Gastrocnemius medialis (tissue), 4 donors: Measurements from ENCODE around the gene CYP2F1. TPM values are rescaled to one million over a fixed set of nuclear protein-coding genes. Genes with fewer than 3 reads are reported as not detected.
A peak's percentile ranks its signal among the peaks of the same experiment; 100 is the strongest.
"Not testable (repeated sequence)": the region's sequence is repeated elsewhere in the genome, so short reads cannot be mapped to it uniquely, and the experiment has no call there.

Experiments
- ATAC-seq, 2 donors: fragments of 150-250 bp; one replicate each; pipeline ENCODE4 v1.9.1; 2016
- DNase-seq, 2 donors: peaks; one replicate each; pipeline ENCODE4 v3.0.0-alpha.2; 2019
- H3K27ac ChIP-seq, 4 donors: fragments of 200-600 bp; sonication (generic); 1 replicate in 1 of 4; 2 replicates in 3 of 4; pipeline ENCODE4 v1.5.1; 2016 to 2018; ENCODE audit warnings: mild to moderate bottlenecking in 2 of 4, moderate library complexity in 1 of 4
- H3K27me3 ChIP-seq, 3 donors: fragments of 200-600 bp; sonication (generic) in 2 of 3; 1 replicate in 1 of 3; 2 replicates in 2 of 3; pipeline versions ENCODE4 v1.5.1 to v1.6.0; 2016 to 2019; ENCODE audit warnings: mild to moderate bottlenecking in 1 of 3, moderate library complexity in 1 of 3
- H3K36me3 ChIP-seq, 2 donors: fragments of 200-600 bp; sonication (generic) in 1 of 2; one replicate each; pipeline ENCODE4 v1.5.1; 2017 to 2018
- H3K4me1 ChIP-seq, 2 donors: fragments of 200-600 bp; sonication (generic) in 1 of 2; one replicate each; pipeline ENCODE4 v1.5.1; 2016 to 2017; ENCODE audit warnings: mild to moderate bottlenecking in 2 of 2
- H3K4me3 ChIP-seq, 4 donors: fragments of 200-600 bp; sonication (generic) in 3 of 4; 1 replicate in 1 of 4; 2 replicates in 3 of 4; pipeline ENCODE4 v1.5.1; 2016 to 2019; ENCODE audit warnings: mild to moderate bottlenecking in 2 of 4
- H3K9me3 ChIP-seq, 3 donors: fragments of 200-600 bp; sonication (generic) in 2 of 3; 1 replicate in 1 of 3; 2 replicates in 2 of 3; pipeline ENCODE4 v1.5.1; 2016 to 2019
- POLR2A ChIP-seq, 2 donors: fragments of 450-650 bp; IDR thresholded peaks; one replicate each; pipeline ENCODE4 v1.6.1; 2017; ENCODE audit warnings: antibody characterized with exemption in 2 of 2, mild to moderate bottlenecking in 2 of 2, moderate library complexity in 2 of 2
- in situ Hi-C, 4 donors: fragments of 200-750 bp; cut with MboI; loops; one replicate each; pipeline versions ENCODE4 v1.15.0 to v1.8.0; 2017; ENCODE audit warnings: low sequenced_read_pairs in 4 of 4
- intact Hi-C: fragments of 100-400 bp; cut with DNase I; formaldehyde crosslinking; loops from one replicate; pipeline ENCODE4 v1.15.1; 2023; ENCODE audit warnings: low total_unique reads
- total RNA-seq, 4 donors: library from RNA; depleted of rRNA; stranded (reverse); fragments of >200 nt; gene quantifications; one replicate each; pipeline versions ENCODE4 v1.1.0 to v1.2.3, GENCODE V29; 2016
- TF ChIP-seq, protein P1 (sequence below), 5 experiments: fragments of 450-650 bp in 3 of 5; fragments of 200-600 bp in 2 of 5; sonication (generic) in 2 of 5; IDR thresholded peaks in 4 of 5; conservative IDR thresholded peaks in 1 of 5; 1 replicate in 4 of 5; 2 replicates in 1 of 5; pipeline ENCODE4 v1.5.1; 2016 to 2019; ENCODE audit warnings: antibody characterized with exemption in 5 of 5, mild to moderate bottlenecking in 3 of 5, moderate library complexity in 3 of 5

The CYP2F1 gene
- total RNA-seq, 4 donors from 2014 or later: not detected

GRCh38 chr19:41136636-41137455 lies 22.6 kb downstream of the CYP2F1 start:
- peaks cover 0 to 5% (median 3%) of the 10 kb centered on the region in 3 donors for H3K27me3 ChIP-seq
- intact Hi-C loops: no loop called here
- peak overlapping the region in 1 of 4 donors; percentile 49 for H3K4me3 ChIP-seq
- no peaks in the 10 kb centered on the region for H3K36me3 ChIP-seq
- TF ChIP-seq POLR2A (IDR thresholded peaks at IDR 0.05): no peak
- TF ChIP-seq, protein P1, sequence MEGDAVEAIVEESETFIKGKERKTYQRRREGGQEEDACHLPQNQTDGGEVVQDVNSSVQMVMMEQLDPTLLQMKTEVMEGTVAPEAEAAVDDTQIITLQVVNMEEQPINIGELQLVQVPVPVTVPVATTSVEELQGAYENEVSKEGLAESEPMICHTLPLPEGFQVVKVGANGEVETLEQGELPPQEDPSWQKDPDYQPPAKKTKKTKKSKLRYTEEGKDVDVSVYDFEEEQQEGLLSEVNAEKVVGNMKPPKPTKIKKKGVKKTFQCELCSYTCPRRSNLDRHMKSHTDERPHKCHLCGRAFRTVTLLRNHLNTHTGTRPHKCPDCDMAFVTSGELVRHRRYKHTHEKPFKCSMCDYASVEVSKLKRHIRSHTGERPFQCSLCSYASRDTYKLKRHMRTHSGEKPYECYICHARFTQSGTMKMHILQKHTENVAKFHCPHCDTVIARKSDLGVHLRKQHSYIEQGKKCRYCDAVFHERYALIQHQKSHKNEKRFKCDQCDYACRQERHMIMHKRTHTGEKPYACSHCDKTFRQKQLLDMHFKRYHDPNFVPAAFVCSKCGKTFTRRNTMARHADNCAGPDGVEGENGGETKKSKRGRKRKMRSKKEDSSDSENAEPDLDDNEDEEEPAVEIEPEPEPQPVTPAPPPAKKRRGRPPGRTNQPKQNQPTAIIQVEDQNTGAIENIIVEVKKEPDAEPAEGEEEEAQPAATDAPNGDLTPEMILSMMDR (IDR thresholded peaks at IDR 0.05 in 4 of 5, conservative IDR thresholded peaks at IDR 0.05 in 1 of 5): no peak
- ATAC-seq (no peak), DNase-seq (no peak)
- in situ Hi-C loops: loop anchor here (10.0 to 25.0 kb wide), 2 partner anchors 475 to 482 kb away; no protein-coding TSS in a partner anchor
- no peaks in the 10 kb centered on the region for H3K4me1 ChIP-seq
- H3K9me3 ChIP-seq: no peaks in the 10 kb centered on the region
- no peak overlapping the region for H3K27ac ChIP-seq

DNA sequence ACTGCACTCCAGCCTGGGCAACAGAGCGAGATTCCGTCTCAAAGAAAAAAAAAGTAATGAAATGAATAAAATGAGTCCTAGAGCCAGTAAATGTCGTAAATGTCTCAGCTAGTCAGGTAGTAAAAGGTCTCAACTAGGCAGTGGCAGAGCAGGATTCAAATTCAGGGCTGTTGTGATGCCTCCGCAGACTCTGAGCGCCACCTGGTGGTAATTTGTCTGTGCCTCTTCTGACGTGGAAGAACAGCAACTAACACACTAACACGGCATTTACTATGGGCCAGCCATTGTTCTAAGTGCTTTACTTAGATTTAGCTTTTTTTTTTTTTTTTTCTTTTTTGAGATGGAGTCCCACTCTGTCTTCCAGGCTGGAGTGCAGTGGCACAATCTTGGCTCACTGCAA lies 30.2 kb downstream of the CYP2F1 start:
- ATAC-seq: no peak
- intact Hi-C loops: loop anchor here (5.0 kb wide), 1 partner anchor 482 kb away; no protein-coding TSS in a partner anchor
- Histone ChIP-seq H3K4me1 (no peaks in the 10 kb centered on the region), H3K27me3 (peaks cover 0 to 5% (median 0%) of the 10 kb centered on the region in 3 donors), H3K36me3 (no peaks in the 10 kb centered on the region), H3K27ac (no peak overlapping the region), H3K4me3 (no peak overlapping the region), H3K9me3 (no peaks in the 10 kb centered on the region)
- in situ Hi-C loops: loop anchor here in 3 of 4 donors (25.0 kb wide), 1 partner anchor 482 kb away; no protein-coding TSS in a partner anchor
- TF ChIP-seq, protein P1 (IDR thresholded peaks at IDR 0.05 in 4 of 5, conservative IDR thresholded peaks at IDR 0.05 in 1 of 5): peak in 4 of 5 experiments; percentile 51 to 64 (median 58)
- no peak for TF ChIP-seq POLR2A (IDR thresholded peaks at IDR 0.05)
- DNase-seq: peak; percentile 34 to 41

DNA sequence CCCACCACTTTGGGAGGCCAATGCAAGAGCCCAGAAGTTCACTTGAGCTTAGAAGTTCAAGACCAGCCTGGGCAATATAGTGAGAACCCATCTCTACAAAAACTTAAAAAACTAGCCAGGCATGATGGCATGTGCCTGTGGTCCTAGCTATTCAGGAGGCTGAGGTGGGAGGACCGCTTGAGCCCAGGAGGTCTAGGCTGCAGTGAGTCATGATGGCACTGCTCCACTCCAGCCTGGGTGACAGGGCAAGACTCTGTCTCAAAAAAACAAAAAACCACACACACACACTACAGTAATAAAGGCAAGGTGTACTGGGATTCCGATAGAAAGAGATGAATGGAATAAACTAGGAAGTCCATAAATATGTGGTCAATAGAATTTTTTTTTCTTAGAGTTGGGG lies 35.6 kb downstream of the CYP2F1 start:
- no peak for TF ChIP-seq POLR2A (IDR thresholded peaks at IDR 0.05)
- TF ChIP-seq, protein P1 (IDR thresholded peaks at IDR 0.05 in 4 of 5, conservative IDR thresholded peaks at IDR 0.05 in 1 of 5): no peak
- no peak overlapping the region for H3K4me3 ChIP-seq
- H3K27ac ChIP-seq: no peak overlapping the region
- no peaks in the 10 kb centered on the region for H3K36me3 ChIP-seq
- DNase-seq: no peak
- intact Hi-C loops: no loop called here
- no peaks in the 10 kb centered on the region for H3K4me1 ChIP-seq
- in situ Hi-C loops: loop anchor here in 3 of 4 donors (25.0 kb wide), 1 partner anchor 488 kb away; no protein-coding TSS in a partner anchor
- no peaks in the 10 kb centered on the region for H3K9me3 ChIP-seq
- no peak for ATAC-seq
- H3K27me3 ChIP-seq: peaks cover 0 to 5% (median 0%) of the 10 kb centered on the region in 3 donors

GRCh38 chr19:41150986-41151385 lies 36.8 kb downstream of the CYP2F1 start:
- H3K4me1 ChIP-seq, intact Hi-C loops, DNase-seq, H3K4me3 ChIP-seq, H3K36me3 ChIP-seq, in situ Hi-C loops, ATAC-seq, H3K27me3 ChIP-seq, H3K27ac ChIP-seq, H3K9me3 ChIP-seq: not testable (repeated sequence)

DNA sequence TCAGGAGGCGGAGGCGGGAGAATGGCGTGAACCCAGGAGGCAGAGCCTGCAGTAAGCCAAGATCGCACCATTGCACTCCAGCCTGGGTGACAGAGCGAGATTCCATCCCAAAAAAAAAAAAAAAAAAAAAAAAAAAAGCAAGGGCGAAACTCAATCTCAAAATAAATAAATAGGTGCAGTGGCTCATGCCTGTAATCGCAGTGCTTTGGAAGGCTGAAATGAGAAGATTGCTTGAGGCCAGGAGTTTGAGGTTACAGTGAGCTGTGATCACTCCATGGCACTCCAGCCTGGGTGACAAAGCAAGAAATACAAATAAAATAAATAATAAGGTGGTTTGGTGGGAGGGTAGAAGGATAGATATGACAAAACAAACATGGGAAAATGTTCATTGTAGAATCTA lies 39.8 kb downstream of the CYP2F1 start:
- DNase-seq: no peak
- H3K27me3 ChIP-seq: no peaks in the 10 kb centered on the region
- H3K27ac ChIP-seq: no peak overlapping the region
- no peaks in the 10 kb centered on the region for H3K4me1 ChIP-seq
- TF ChIP-seq, protein P1 (IDR thresholded peaks at IDR 0.05 in 4 of 5, conservative IDR thresholded peaks at IDR 0.05 in 1 of 5): no peak
- H3K36me3 ChIP-seq: no peaks in the 10 kb centered on the region
- no peaks in the 10 kb centered on the region for H3K9me3 ChIP-seq
- in situ Hi-C loops (no loop called here), intact Hi-C loops (no loop called here)
- no peak for ATAC-seq
- no peak overlapping the region for H3K4me3 ChIP-seq
